VCaP (cell line): ENCODE results near the gene SELENBP1.

Source experiments
- H3K27ac ChIP-seq: fragments of 450-650 bp; 2 replicates; pipeline ENCODE4 v1.5.1; 2017
- CTCF ChIP-seq: fragments of 450-650 bp; conservative IDR thresholded peaks from 2 replicates; pipeline ENCODE4 v1.5.1; 2017; ENCODE audit warnings: mild to moderate bottlenecking, moderate library complexity

SELENBP1 gene

GRCh38 chr1:151373196-151373595, 691 bp upstream of the SELENBP1 start:
- peak overlapping the region; percentile 86 for H3K27ac ChIP-seq
- no peak for TF ChIP-seq CTCF

- H3K27ac ChIP-seq = peak overlapping the region; percentile 86
- TF ChIP-seq CTCF = no peak
These were observed 991 bp downstream of the SELENBP1 start for GRCh38 chr1:151371370-151372057.

GRCh38 chr1:151370211-151370911, 2.1 kb downstream of the SELENBP1 start:
- no peak for TF ChIP-seq CTCF
- H3K27ac ChIP-seq = peak overlapping the region; percentile 86

- H3K27ac ChIP-seq = peak overlapping the region; percentile 86; the same call in 1 of the 2 replicates
- TF ChIP-seq CTCF = no peak
These were observed 2.9 kb downstream of the SELENBP1 start for GRCh38 chr1:151369621-151370048.

GRCh38 chr1:151369302-151369610, 3.2 kb downstream of the SELENBP1 start:
- H3K27ac ChIP-seq = 0 out of 2 replicates have a peak overlapping the region, but pooled peaks have one; percentile 86
- TF ChIP-seq CTCF = no peak

- no peak overlapping the region for H3K27ac ChIP-seq
- no peak for TF ChIP-seq CTCF
These were observed 3.9 kb downstream of the SELENBP1 start for GRCh38 chr1:151368393-151369301.
